Superior temporal gyrus (tissue), 1 donor: ENCODE results near the gene DLL1.

Experiments
- DNase-seq: peaks from one replicate; pipeline ENCODE4 v3.0.0-alpha.2; 2016; ENCODE audit errors: extremely low spot score

The DLL1 gene

DNA sequence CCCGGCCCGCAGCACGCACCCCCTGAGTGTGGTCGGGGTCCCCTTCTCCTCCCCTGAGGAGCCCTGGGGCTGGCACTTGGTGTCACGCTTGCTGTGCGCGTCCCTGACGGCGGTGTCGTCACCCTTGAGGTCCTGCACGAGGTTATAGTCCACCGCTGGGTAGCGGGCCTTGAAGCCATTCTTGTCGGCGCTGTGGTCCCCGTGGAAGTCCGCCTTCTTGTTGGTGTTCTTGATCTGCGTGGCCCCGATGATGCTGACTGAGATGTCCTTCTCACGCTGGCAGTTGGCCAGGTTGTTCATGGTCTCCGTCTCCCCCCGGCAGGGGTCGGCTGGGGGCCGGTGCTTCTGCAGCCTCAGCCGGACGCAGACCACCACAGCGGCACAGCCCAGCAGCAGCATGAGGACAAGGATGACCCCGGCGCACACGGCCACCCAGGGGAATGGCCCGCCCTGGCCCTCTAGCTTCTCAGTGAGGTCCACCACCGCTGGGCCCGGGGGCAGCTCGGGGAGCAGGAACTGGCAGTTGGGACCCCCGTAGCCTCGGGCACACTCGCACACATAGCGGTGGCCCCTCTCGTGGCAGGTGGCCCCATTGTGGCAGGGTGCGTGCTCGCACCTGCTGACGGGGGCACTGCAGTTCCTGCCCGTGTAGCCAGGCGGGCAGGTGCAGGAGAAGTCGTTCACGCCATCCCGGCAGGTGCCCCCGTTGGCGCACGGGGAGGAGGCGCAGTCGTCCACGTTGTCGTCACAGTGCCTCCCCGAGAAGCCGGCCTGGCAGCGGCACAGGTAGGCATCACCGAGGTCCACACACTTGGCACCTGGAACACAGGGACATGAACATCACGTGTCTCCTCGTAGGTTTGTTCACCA is 7.4 kb downstream of the DLL1 start:
- DNase-seq, result no peak

- no peak for DNase-seq
Observed at GRCh38 chr6:170282512-170283158, 8.2 kb downstream of the DLL1 start.

GRCh38 chr6:170281331-170282292 is 9.3 kb downstream of the DLL1 start:
- DNase-seq, result no peak

- no peak for DNase-seq
Observed at GRCh38 chr6:170280689-170281045, 10.2 kb downstream of the DLL1 start.

DNA sequence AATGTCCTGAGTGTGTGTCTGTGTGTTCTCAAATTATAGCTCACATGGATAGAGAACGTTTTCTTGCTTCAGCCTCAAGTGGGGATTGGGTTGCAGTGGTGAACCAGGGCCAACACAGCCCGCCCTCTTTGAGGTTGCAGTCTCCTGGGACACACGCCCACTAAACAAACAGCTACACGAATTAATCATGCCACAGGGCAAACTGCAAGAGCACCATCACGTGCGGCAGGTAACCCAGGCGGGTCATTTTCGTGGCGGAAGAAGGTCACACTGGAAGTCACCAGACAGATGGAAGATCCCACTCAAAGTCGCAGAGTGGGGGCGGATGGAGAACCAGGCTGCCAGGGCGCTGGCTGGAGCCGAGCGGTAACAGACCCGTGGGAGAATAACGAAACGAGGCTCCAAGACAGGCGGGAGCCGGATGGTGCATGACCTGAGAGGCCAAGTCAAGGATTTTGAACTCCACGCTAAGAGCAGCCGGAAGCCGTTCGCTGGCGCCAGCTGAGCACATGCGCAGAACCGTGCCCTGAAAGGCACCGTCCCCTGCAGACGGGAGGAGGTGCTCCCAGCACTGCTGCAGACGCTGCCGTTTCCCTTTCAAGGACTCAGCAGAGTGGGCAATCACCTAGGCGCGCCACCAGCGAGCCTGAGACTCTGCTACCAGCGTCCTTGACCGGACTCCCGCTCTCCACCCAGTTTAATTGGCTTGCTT is 10.7 kb downstream of the DLL1 start:
- DNase-seq, result no peak

DNA sequence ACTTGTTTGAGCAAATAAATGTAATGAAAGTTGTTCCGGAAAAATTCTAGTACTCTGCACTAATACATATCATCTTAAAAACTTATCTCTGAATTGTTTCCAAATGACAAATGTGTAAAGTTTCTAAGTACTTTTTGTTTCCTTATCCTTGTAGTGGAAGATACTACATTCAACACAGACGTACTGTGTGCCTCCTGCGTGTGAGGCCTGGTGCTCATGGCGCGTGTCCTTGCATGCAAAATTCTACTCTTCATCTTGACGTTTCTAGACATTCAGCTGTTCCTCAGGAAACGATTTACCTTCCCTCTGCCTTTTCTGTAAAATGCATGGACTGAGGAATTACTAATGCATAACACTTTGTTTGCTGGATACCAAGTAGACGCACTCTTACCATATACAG is 11.5 kb downstream of the DLL1 start:
- no peak for DNase-seq

GRCh38 chr6:170278743-170279094 is 12.2 kb downstream of the DLL1 start:
- DNase-seq, result no peak

GRCh38 chr6:170277893-170278742 is 12.8 kb downstream of the DLL1 start:
- no peak for DNase-seq

DNA sequence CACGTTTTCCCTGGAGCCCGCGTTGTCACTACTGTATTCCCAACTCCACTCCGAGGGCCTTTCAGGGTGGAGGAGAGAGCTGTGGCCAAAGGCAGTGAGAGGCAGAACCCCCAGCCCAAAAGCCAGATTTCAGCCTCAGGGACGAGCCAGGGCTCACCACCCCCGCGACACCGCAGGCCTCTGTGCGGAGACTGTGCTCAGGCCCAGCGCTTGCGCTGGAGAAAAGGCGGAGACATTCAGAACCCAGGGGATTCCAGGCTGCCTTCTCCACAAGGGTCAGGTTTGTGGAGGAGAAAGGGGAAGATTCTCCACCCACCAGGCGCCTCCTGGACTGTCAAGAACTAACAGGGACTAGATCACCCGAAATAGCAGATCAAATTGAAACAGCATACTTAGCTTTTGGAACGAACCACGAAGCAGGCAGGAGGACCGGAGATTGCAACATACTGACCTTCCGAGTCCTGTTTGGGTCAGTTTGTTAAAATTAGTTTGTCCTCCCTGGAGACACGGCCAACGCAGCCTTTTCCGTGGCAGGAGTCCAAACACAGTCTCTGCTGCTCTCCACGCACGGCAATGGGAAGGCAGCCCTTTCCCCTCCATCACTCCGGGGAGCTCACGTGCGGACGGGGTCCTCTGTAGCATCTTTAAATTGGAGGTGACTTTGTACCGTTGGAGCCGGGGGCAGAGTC is 14.4 kb downstream of the DLL1 start:
- no peak for DNase-seq

- DNase-seq, result no peak
Observed at GRCh38 chr6:170274713-170275560, 15.9 kb downstream of the DLL1 start.

DNA sequence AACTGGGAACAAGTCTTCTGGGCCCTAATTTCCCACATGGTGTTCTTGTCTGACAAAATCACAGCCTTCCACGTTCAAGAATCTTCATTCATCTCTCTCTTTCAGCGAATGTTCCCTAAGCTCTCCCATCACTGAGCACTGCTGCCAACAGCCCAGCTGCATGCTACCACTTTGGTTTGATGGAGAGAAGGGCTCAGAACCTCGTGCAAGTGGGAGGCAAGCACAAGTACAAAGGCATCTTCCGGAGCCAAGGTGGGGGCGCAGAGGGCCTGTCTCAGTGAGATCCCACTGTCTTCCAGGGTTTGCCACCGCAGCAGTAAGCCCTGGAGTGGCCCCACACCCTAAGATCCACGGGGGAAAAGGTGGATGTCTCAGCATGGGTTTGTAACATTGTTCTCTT is 17.2 kb downstream of the DLL1 start:
- DNase-seq, result no peak

DNA sequence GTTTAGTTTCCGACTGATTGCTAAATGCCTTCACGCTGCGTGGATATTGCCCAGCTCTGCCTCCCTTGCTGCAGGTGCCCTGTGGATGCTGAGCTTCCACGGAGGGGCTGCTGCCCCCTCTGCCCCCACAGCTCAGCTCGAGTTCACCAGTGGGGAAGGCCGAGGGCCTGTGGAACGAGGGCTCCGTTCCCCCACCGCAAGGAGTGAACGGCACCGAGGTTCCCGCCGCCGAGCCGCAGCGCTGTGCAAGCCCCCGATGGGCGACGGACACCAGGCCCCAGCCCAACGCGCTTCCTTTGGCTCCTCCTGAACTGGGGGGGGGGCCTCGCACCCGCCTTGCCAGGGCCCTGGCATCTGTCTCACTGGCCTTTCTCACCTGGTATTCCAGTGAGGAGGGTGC is 17.7 kb downstream of the DLL1 start:
- DNase-seq, result no peak

DNA sequence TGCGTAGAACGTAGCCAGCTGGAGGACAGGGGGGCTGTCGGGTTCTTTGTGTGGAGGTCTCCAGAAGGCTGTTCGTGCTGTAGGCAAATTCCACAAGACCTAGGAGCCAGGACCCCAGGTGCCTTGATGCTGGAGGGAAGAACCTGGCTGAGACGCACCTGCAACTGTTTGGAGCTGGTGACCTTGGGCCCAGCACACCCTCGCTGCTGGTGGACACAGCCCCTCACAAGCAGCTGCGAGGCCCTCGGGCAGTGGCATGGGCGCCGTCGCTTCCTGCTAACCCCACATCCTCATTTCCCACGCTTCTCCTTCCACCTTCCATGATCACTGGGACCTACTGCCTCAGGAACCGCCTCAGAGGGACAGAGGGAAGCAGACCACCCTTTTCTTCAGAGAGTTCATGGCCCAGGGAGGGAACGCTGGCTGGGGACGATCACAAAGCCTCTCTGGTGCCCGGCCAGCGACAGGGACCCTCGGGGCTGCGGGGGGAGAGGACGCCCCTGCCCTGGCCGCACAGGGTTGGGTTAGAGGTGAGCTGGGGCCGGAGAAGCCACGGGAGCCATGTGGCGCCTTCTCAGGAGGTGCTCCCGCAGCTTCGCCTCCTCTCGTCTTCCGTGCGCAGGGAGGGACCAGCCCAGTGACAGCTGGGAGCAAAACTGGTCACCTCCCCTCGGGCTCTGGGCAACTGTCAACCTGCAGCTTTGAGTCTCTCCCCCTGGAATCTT is 18.4 kb downstream of the DLL1 start:
- DNase-seq, result no peak

- no peak for DNase-seq
Observed at GRCh38 chr6:170271771-170272314, 19.0 kb downstream of the DLL1 start.

DNA sequence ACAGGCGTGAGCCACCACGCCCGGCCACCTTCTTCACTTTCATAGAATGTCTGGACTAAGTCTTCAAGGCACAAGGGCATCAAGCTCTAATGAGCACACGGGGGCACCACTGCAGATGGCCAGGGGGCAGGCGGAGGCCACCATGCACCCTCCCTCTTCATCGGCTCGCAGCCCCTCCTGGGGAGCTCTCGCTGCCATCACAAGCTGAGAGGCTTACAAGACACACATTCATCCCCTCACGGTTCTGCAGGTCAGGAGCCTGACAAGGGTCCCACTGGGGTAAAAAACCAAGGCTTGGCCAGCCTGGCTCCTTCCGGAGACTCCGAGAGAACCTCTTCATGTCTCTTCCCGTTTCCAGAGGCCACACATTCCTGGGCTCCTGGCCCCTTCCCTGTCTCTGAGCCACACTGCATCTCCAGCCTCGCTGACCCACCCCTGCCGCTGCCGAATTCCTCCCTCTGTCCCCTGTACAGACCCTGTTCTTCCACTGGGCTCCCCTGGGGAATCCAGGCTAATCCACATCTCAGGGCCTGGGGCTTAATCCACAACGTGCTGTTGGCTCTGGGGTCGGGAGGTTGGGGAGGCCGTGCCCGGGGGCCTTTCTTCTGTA is 19.8 kb downstream of the DLL1 start:
- DNase-seq, result no peak

- no peak for DNase-seq
Observed at GRCh38 chr6:170269846-170270541, 20.9 kb downstream of the DLL1 start.

- DNase-seq, result no peak
Observed at GRCh38 chr6:170269151-170269845, 21.6 kb downstream of the DLL1 start.
